Bronchial epithelial cell (primary cell): ENCODE data around the gene SLC35B1. TPM values are rescaled to one million over a fixed set of nuclear protein-coding genes. Genes with fewer than 3 reads are reported as not detected.
A peak's percentile ranks its signal among the peaks of the same experiment; 100 is the strongest.

ENCODE experiments used
- DNase-seq: peaks from one replicate; pipeline ENCODE4 v3.0.0-alpha.2; 2010; ENCODE audit warnings: low read depth
- FAIRE-seq: peaks from 2 replicates; lab custom pipeline; 2011; peaks lifted over from hg19 to GRCh38; lab: Jason Lieb, UNC
- H3K27me3 ChIP-seq: 2 replicates; pipeline ENCODE4 v1.5.1; 2011; ENCODE audit warnings: low read length; ENCODE audit not compliant: control insufficient read depth, insufficient read depth
- H3K36me3 ChIP-seq: 2 replicates; pipeline ENCODE4 v1.5.1; 2011; ENCODE audit warnings: low read length; ENCODE audit not compliant: control insufficient read depth, insufficient read depth
- H3K4me3 ChIP-seq: 2 replicates; pipeline ENCODE4 v1.5.1; 2011; ENCODE audit warnings: mild to moderate bottlenecking, low read depth, low read length, control low read depth
- total RNA-seq: library from RNA; depleted of rRNA; stranded (reverse); fragments of >200 nt; gene quantifications from 2 replicates; pipeline ENCODE4 v1.2.1, GENCODE V29; 2014
- TF ChIP-seq, protein P1 (sequence below): IDR thresholded peaks from 2 replicates; pipeline ENCODE4 v1.5.1; 2011; ENCODE audit warnings: mild to moderate bottlenecking, moderate library complexity, low read length, control low read depth, inconsistent platforms; ENCODE audit not compliant: insufficient read depth, severe bottlenecking

The SLC35B1 gene
- 79.2 and 91.1 TPM in 2 replicates for total RNA-seq

DNA sequence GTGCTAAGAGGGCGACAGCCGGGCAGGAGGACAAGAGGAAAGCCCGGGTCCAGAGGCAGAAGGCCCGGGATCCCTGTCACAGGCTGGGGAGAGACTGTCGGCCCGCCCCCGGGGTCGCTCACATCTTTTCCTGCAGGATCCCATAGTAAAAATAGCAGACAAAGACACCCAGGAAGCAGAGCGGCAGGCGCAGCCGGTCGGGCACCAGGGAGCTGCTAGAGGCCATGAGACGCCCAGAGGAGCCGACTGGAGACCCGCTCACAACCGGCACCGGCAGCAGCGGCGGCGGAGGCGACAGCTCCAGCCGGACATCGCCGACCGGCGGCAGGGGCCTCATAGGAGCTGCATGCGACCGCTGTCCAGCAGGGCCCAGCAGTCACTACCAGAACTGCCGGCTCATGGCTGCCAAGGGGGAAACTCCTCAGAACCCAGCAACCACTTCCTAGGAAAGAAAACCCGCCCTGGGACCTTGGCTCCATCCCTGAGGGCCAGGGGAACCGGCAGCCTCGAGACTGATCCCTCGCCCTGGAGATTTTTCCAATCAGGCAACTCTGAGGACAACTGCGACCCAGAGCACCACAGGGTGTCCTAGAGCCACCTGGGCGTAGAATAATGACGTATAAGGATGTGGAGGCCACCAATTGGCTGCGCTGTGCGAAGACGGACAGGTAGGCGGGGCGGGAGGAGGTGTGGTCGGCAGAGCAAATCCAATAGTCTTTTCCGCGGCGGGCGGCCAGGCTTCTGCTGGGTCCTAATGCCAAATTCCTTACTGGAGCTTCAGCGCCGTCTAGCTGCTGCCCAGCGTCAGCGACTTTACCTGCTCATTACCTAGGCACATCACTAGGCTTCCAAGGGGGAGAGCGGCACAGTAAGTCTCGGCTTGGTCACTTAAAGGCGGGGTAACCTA, at the start of gene SLC35B1:
SLC35B1 (minus strand) TSS at position 357 of the 907 bp plus-strand sequence; CDS start at position 226, 131 bp downstream.
- H3K4me3 ChIP-seq = peak within 1 kb of the TSS; percentile 71
- DNase-seq = peak; percentile 98
- FAIRE-seq = no peak
- TF ChIP-seq, protein P1, sequence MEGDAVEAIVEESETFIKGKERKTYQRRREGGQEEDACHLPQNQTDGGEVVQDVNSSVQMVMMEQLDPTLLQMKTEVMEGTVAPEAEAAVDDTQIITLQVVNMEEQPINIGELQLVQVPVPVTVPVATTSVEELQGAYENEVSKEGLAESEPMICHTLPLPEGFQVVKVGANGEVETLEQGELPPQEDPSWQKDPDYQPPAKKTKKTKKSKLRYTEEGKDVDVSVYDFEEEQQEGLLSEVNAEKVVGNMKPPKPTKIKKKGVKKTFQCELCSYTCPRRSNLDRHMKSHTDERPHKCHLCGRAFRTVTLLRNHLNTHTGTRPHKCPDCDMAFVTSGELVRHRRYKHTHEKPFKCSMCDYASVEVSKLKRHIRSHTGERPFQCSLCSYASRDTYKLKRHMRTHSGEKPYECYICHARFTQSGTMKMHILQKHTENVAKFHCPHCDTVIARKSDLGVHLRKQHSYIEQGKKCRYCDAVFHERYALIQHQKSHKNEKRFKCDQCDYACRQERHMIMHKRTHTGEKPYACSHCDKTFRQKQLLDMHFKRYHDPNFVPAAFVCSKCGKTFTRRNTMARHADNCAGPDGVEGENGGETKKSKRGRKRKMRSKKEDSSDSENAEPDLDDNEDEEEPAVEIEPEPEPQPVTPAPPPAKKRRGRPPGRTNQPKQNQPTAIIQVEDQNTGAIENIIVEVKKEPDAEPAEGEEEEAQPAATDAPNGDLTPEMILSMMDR = peak; percentile 96
- peaks cover 11% of the 10 kb centered on the region for H3K36me3 ChIP-seq
- no peaks in the 10 kb centered on the region for H3K27me3 ChIP-seq

DNA sequence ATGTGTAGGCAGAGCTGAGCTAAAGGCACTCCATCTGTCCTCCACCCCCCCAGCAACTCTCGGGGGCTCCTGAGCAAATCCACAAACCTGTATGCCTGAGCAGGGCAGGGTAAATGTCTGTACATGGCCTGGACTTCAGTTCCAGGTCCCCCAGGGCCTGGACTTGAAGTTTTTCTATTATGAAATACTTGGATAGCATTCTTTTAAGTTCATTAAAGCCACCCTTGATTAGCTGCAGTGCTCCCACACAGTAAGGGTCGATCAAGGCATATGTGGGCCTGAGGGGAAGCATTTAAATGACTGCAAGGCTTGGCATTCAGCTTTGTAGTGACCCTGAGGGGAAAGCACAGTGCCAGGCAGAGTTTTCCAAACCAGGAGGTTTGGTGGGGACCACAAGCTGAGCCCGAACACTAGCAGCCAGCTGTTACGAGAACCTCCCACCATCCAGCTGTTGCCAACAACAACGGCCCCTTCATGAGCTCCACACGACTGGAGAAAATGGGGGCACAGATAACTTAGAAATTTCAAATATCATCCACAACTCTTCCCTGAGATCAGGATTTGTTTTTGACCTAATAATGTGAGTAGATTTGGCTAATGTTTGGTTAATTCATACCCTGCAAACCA, 49.5 kb upstream of the SLC35B1 start:
- TF ChIP-seq, protein P1 = no peak
- no peak for FAIRE-seq
- H3K27me3 ChIP-seq = no peaks in the 10 kb centered on the region
- DNase-seq = no peak
- H3K36me3 ChIP-seq = no peaks in the 10 kb centered on the region
- H3K4me3 ChIP-seq = no peak overlapping the region

GRCh38 chr17:49756323-49757150, 48.8 kb upstream of the SLC35B1 start:
- Histone ChIP-seq H3K4me3 (no peak overlapping the region), H3K36me3 (no peaks in the 10 kb centered on the region), H3K27me3 (no peaks in the 10 kb centered on the region)
- FAIRE-seq (no peak), DNase-seq (no peak)
- TF ChIP-seq, protein P1 = no peak

DNA sequence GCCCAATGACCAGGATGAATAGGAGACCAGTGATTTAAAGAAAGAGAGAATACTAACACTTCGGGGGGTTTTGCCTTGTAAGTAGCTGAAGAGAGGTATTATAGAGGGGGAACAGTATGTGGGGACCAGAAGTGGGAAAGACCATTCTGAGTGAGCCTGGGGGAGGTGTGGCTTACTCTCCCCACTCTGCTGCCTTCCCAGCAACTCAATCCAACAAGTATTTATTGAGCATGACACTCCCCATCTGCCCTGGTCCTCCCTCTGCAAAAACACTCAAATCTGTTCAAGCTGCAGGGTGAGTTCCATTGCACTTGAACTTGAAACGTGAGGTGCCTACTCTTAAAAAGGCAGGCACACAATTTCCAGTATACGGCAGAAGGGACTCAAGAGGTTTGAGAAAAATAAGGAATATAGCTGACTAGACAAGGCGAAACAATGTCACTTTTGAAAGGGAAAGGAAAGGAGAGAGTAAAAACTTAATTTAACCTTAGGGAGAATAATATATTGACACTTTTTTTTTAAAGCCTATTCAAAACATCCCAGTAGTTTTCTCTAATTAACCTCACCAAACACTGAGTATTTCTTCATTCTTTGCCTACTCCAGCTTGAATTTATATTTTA, 48.0 kb upstream of the SLC35B1 start:
- FAIRE-seq (no peak), DNase-seq (no peak)
- Histone ChIP-seq H3K36me3 (no peaks in the 10 kb centered on the region), H3K4me3 (no peak overlapping the region), H3K27me3 (no peaks in the 10 kb centered on the region)
- TF ChIP-seq, protein P1 = no peak

DNA sequence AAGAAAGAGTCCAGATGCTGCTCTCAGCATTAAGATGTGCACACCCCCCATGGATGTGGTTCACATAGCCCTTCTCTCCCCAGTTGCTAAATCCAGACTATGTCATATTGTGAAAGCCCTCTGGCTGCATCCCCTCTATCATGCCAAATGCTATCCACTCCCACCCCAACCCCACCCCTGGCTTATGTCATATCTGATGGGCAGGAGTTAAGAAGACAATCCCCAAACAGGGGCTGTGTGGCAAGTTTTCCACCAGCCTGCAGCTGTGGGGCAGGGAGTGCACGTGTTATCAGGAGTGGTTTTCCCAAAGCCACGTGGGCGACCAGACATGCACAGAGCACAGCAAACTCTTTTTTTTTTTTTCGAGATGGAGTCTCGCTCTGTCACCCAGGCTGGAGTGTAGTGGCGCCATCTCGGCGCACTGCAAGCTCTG, 46.2 kb upstream of the SLC35B1 start:
- no peaks in the 10 kb centered on the region for H3K27me3 ChIP-seq
- TF ChIP-seq, protein P1 = no peak
- no peak for FAIRE-seq
- no peak for DNase-seq
- H3K4me3 ChIP-seq = no peak overlapping the region
- no peaks in the 10 kb centered on the region for H3K36me3 ChIP-seq
